Tibial artery (tissue), 4 donors: ENCODE data around the gene EP400.
A peak's percentile ranks its signal among the peaks of the same experiment; 100 is the strongest.

Source experiments
- DNase-seq, 2 donors: peaks; one replicate each; pipeline ENCODE4 v3.0.0-alpha.2; 2019
- H3K27ac ChIP-seq, 2 donors: fragments of 200-600 bp; sonication (generic) in 1 of 2; 1 replicate in 1 of 2; 2 replicates in 1 of 2; pipeline ENCODE4 v1.5.1; 2018 to 2019; ENCODE audit warnings: mild to moderate bottlenecking in 1 of 2
- H3K27me3 ChIP-seq, 2 donors: fragments of 200-600 bp; sonication (generic) in 1 of 2; one replicate each; pipeline versions ENCODE4 v1.5.1 to v1.6.0; 2016 to 2019
- H3K36me3 ChIP-seq, 3 donors: fragments of 200-600 bp; sonication (generic) in 2 of 3; one replicate each; pipeline ENCODE4 v1.5.1; 2016 to 2019; ENCODE audit warnings: mild to moderate bottlenecking in 2 of 3
- H3K4me1 ChIP-seq, 4 donors: fragments of 200-600 bp; sonication (generic) in 2 of 4; 1 replicate in 3 of 4; 2 replicates in 1 of 4; pipeline ENCODE4 v1.5.1; 2016 to 2019
- H3K4me3 ChIP-seq, 2 donors: fragments of 200-600 bp; sonication (generic) in 1 of 2; 1 replicate in 1 of 2; 2 replicates in 1 of 2; pipeline ENCODE4 v1.5.1; 2018 to 2019; ENCODE audit warnings: mild to moderate bottlenecking in 2 of 2
- H3K9me3 ChIP-seq, 3 donors: fragments of 200-600 bp; sonication (generic) in 1 of 3; one replicate each; pipeline ENCODE4 v1.5.1; 2016 to 2019
- CTCF ChIP-seq, 2 experiments: fragments of 200-600 bp in 1 of 2; fragments of 450-650 bp in 1 of 2; IDR thresholded peaks; one replicate each; pipeline ENCODE4 v1.5.1; 2017 to 2019; ENCODE audit warnings: antibody characterized with exemption in 2 of 2, mild to moderate bottlenecking in 1 of 2, moderate library complexity in 1 of 2
- intact Hi-C: fragments of 100-400 bp; cut with DNase I; formaldehyde crosslinking; loops from one replicate; pipeline ENCODE4 v1.15.0; 2023; ENCODE audit warnings: low total_unique reads

Gene EP400

GRCh38 chr12:132121283-132121682 lies 171.5 kb downstream of the EP400 start:
- H3K4me1 ChIP-seq, result no peaks in the 10 kb centered on the region
- intact Hi-C loops, result no loop called here
- no peak overlapping the region for H3K4me3 ChIP-seq
- H3K36me3 ChIP-seq, result peaks cover 28 to 97% (median 87%) of the 10 kb centered on the region in 3 donors
- no peak overlapping the region for H3K27ac ChIP-seq
- no peaks in the 10 kb centered on the region for H3K9me3 ChIP-seq
- no peak for DNase-seq
- TF ChIP-seq CTCF (IDR thresholded peaks at IDR 0.05), result no peak
- no peaks in the 10 kb centered on the region for H3K27me3 ChIP-seq

- H3K9me3 ChIP-seq, result no peaks in the 10 kb centered on the region
- no peak overlapping the region for H3K27ac ChIP-seq
- no peak overlapping the region for H3K4me3 ChIP-seq
- H3K36me3 ChIP-seq, result peaks cover 52 to 96% (median 84%) of the 10 kb centered on the region in 3 donors
- no peaks in the 10 kb centered on the region for H3K27me3 ChIP-seq
- peak in 1 of 2 donors; percentile 33 for DNase-seq
- intact Hi-C loops, result no loop called here
- no peak for TF ChIP-seq CTCF (IDR thresholded peaks at IDR 0.05)
- H3K4me1 ChIP-seq, result no peaks in the 10 kb centered on the region
Observed at GRCh38 chr12:132123970-132124765, 174.4 kb downstream of the EP400 start.

GRCh38 chr12:132124766-132125425 lies 175.2 kb downstream of the EP400 start:
- H3K36me3 ChIP-seq, result peaks cover 52 to 93% (median 80%) of the 10 kb centered on the region in 3 donors
- H3K27ac ChIP-seq, result no peak overlapping the region
- H3K9me3 ChIP-seq, result no peaks in the 10 kb centered on the region
- DNase-seq, result peak in 1 of 2 donors; percentile 60
- H3K4me3 ChIP-seq, result no peak overlapping the region
- H3K4me1 ChIP-seq, result no peaks in the 10 kb centered on the region
- TF ChIP-seq CTCF (IDR thresholded peaks at IDR 0.05), result no peak
- H3K27me3 ChIP-seq, result no peaks in the 10 kb centered on the region
- intact Hi-C loops, result no loop called here

- H3K4me1 ChIP-seq, result no peaks in the 10 kb centered on the region
- H3K27ac ChIP-seq, result no peak overlapping the region
- TF ChIP-seq CTCF (IDR thresholded peaks at IDR 0.05), result no peak
- peaks cover 52 to 91% (median 71%) of the 10 kb centered on the region in 3 donors for H3K36me3 ChIP-seq
- intact Hi-C loops, result no loop called here
- DNase-seq, result peak in 1 of 2 donors; percentile 40
- H3K27me3 ChIP-seq, result no peaks in the 10 kb centered on the region
- H3K9me3 ChIP-seq, result no peaks in the 10 kb centered on the region
- H3K4me3 ChIP-seq, result no peak overlapping the region
Observed at GRCh38 chr12:132125736-132126135, 176.0 kb downstream of the EP400 start.

- DNase-seq, result peak in 1 of 2 donors; percentile 32
- Histone ChIP-seq H3K9me3 (no peaks in the 10 kb centered on the region), H3K36me3 (peaks cover 43 to 78% (median 58%) of the 10 kb centered on the region in 3 donors), H3K27ac (no peak overlapping the region), H3K4me1 (no peaks in the 10 kb centered on the region), H3K4me3 (no peak overlapping the region), H3K27me3 (no peaks in the 10 kb centered on the region)
- intact Hi-C loops, result no loop called here
- no peak for TF ChIP-seq CTCF (IDR thresholded peaks at IDR 0.05)
Observed at GRCh38 chr12:132127041-132127440, 177.3 kb downstream of the EP400 start.
